Ishikawa (cell line): ENCODE data around the gene IL17REL.

ENCODE experiments used
- ZBTB7A ChIP-seq: IDR thresholded peaks from 2 replicates; pipeline ENCODE4 v1.6.1; 2012; ENCODE audit warnings: low read depth
- TF ChIP-seq, protein P1 (sequence below): IDR thresholded peaks from 2 replicates; pipeline ENCODE4 v1.6.1; 2012
- TF ChIP-seq, protein P2 (sequence below): IDR thresholded peaks from 2 replicates; pipeline ENCODE4 v1.6.1; 2012

DNA sequence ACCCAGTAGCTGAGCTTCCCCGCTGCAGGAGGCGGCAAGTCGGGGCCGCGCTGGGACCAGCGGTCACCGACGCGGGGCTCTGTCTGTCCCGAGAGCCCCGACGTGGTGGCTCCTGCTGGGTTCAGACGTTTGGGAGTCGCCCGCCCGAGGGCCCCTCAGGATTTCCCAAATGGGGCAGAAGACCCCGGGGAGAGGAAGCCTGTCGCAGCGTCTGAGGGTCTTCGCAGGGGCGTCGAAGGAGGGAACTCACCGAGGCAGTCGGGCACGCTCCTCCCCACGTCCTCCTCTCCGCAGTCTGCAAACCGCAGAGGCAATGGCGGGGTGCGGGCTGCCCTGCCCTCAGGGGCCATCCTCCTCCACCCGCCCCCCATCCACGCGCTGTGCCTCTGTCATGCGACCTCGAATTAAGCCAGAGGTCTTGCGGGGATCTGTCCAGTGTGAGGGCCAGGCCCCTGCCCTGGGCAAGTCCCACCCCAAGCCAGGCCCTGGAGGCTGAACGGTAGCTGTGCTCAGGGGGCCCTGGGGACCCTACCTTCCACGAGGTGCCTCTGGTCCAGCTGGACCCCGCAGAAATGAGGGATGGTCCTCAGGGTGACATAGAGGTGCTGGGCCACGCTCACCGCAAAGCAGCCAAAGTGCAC lies 12.5 kb downstream of the IL17REL start:
- TF ChIP-seq, protein P1, sequence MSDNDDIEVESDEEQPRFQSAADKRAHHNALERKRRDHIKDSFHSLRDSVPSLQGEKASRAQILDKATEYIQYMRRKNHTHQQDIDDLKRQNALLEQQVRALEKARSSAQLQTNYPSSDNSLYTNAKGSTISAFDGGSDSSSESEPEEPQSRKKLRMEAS, result no peak
- peak; percentile 43; the same call in 1 of the 2 replicates for TF ChIP-seq ZBTB7A
- TF ChIP-seq, protein P2, sequence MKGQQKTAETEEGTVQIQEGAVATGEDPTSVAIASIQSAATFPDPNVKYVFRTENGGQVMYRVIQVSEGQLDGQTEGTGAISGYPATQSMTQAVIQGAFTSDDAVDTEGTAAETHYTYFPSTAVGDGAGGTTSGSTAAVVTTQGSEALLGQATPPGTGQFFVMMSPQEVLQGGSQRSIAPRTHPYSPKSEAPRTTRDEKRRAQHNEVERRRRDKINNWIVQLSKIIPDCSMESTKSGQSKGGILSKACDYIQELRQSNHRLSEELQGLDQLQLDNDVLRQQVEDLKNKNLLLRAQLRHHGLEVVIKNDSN, result no peak
